IMR-90 (cell line): ENCODE results near the gene ADGRB3. TPM values are rescaled to one million over a fixed set of nuclear protein-coding genes. Genes with fewer than 3 reads are reported as not detected.

Source experiments
- ATAC-seq: fragments of 200-7000 bp; cut with Tn5 transposase; 2 replicates; pipeline ENCODE4 v1.9.1; 2020; ENCODE audit warnings: low read depth, mild to moderate bottlenecking, moderate library complexity
- BruUV-seq: library from RNA; stranded (reverse); fragments of 400-500 nt; replicated peaks from 2 replicates; lab custom pipeline; 2021; lab: Mats Ljungman, UMichigan
- CTCF ChIA-PET: fragments of 300-600 bp; formaldehyde crosslinking; extraction: SDS; loops from one replicate; lab custom pipeline; 2021; ENCODE audit warnings: antibody characterized with exemption; lab: Yijun Ruan, JAX
- POLR2A ChIA-PET: fragments of 300-600 bp; sonication (Branson Sonifier 250); formaldehyde crosslinking; loops from one replicate; lab custom pipeline; 2022; ENCODE audit warnings: antibody characterized with exemption; ENCODE audit not compliant: unreplicated experiment; lab: Charles Lee
- DNase-seq: peaks from one replicate; pipeline ENCODE4 v3.0.0; 2013
- H2AFZ ChIP-seq: replicated peaks from 2 replicates; pipeline ENCODE3; 2013; ENCODE audit warnings: low read length, mild to moderate bottlenecking; ENCODE audit not compliant: poor library complexity
- H2AK5ac ChIP-seq: 2 replicates; pipeline ENCODE4 v1.6.1; 2013; ENCODE audit warnings: low read depth, low read length, inconsistent platforms
- H2AK9ac ChIP-seq: replicated peaks from 2 replicates; pipeline ENCODE3; 2013; ENCODE audit warnings: mild to moderate bottlenecking, low read depth, low read length, moderate library complexity; ENCODE audit not compliant: poor library complexity
- H2BK120ac ChIP-seq: 2 replicates; pipeline ENCODE4 v1.6.1; 2013; ENCODE audit warnings: low read depth, low read length, inconsistent platforms
- H2BK15ac ChIP-seq: 3 replicates; pipeline ENCODE4 v1.6.1; 2013; ENCODE audit warnings: low read depth, low read length, inconsistent platforms
- H2BK20ac ChIP-seq: 2 replicates; pipeline ENCODE4 v1.6.1; 2013; ENCODE audit warnings: low read depth, mild to moderate bottlenecking, inconsistent platforms, low read length, moderate library complexity
- H2BK5ac ChIP-seq: 2 replicates; pipeline ENCODE4 v1.6.1; 2013; ENCODE audit warnings: mild to moderate bottlenecking, low read depth, low read length, inconsistent platforms; ENCODE audit not compliant: poor library complexity, severe bottlenecking
- H3K14ac ChIP-seq: replicated peaks from 2 replicates; pipeline ENCODE4 v1.6.1; 2013; ENCODE audit warnings: low read depth, low read length, inconsistent platforms
- H3K18ac ChIP-seq: 2 replicates; pipeline ENCODE4 v1.6.1; 2013; ENCODE audit warnings: low read depth, low read length, control low read depth
- H3K23ac ChIP-seq: 2 replicates; pipeline ENCODE4 v1.6.1; 2013; ENCODE audit warnings: low read depth, low read length, inconsistent platforms
- H3K27ac ChIP-seq: 2 replicates; pipeline ENCODE4 v1.5.1; 2013; ENCODE audit warnings: mild to moderate bottlenecking, control low read depth, low read length; ENCODE audit not compliant: insufficient read depth
- H3K27me3 ChIP-seq: 2 replicates; pipeline ENCODE4 v1.6.1; 2013; ENCODE audit warnings: low read length; ENCODE audit not compliant: control insufficient read depth, insufficient read depth
- H3K36me3 ChIP-seq: 2 replicates; pipeline ENCODE4 v1.6.1; 2013; ENCODE audit warnings: low read length, mixed read lengths; ENCODE audit not compliant: control insufficient read depth, insufficient read depth
- H3K4ac ChIP-seq: 2 replicates; pipeline ENCODE4 v1.6.1; 2013; ENCODE audit warnings: low read depth, low read length, inconsistent platforms
- H3K4me1 ChIP-seq: 2 replicates; pipeline ENCODE4 v1.6.1; 2013; ENCODE audit warnings: low read length, mixed read lengths; ENCODE audit not compliant: control insufficient read depth, insufficient read depth
- H3K4me2 ChIP-seq: 2 replicates; pipeline ENCODE4 v1.6.1; 2013; ENCODE audit warnings: low read depth, mild to moderate bottlenecking, control low read depth, low read length, moderate library complexity
- H3K4me3 ChIP-seq: 2 replicates; pipeline ENCODE4 v1.5.1; 2013; ENCODE audit warnings: low read depth, mild to moderate bottlenecking, control low read depth, low read length, moderate library complexity; ENCODE audit not compliant: insufficient read depth
- H3K56ac ChIP-seq: 2 replicates; pipeline ENCODE4 v1.6.1; 2013; ENCODE audit warnings: low read length, inconsistent platforms; ENCODE audit not compliant: insufficient read depth; ENCODE audit errors: extremely low read depth
- H3K79me1 ChIP-seq, 2 experiments: 2 replicates each; pipeline ENCODE4 v1.6.1; 2013; ENCODE audit warnings: low read length in 2 of 2, inconsistent platforms in 1 of 2, low read depth in 1 of 2
- H3K9ac ChIP-seq: 2 replicates; pipeline ENCODE4 v1.6.1; 2013; ENCODE audit warnings: low read depth, low read length, control low read depth
- H3K9me1 ChIP-seq: 2 replicates; pipeline ENCODE4 v1.6.1; 2013; ENCODE audit warnings: low read length, inconsistent platforms; ENCODE audit not compliant: insufficient read depth
- H3K9me3 ChIP-seq: 2 replicates; pipeline ENCODE4 v1.6.1; 2013; ENCODE audit warnings: low read length; ENCODE audit not compliant: control insufficient read depth, insufficient read depth
- H4K20me1 ChIP-seq: 2 replicates; pipeline ENCODE4 v1.6.1; 2013; ENCODE audit warnings: low read length, inconsistent platforms; ENCODE audit not compliant: insufficient read depth
- H4K5ac ChIP-seq: 2 replicates; pipeline ENCODE4 v1.6.1; 2013; ENCODE audit warnings: mild to moderate bottlenecking, low read depth, low read length, control low read depth
- H4K8ac ChIP-seq, 2 experiments: 2 replicates each; pipeline ENCODE4 v1.6.1; 2013; ENCODE audit warnings: low read depth in 2 of 2, low read length in 2 of 2, control low read depth in 1 of 2, inconsistent platforms in 1 of 2
- H4K91ac ChIP-seq: 2 replicates; pipeline ENCODE4 v1.6.1; 2013; ENCODE audit warnings: low read depth, low read length, inconsistent platforms; ENCODE audit not compliant: insufficient read depth
- BHLHE40 ChIP-seq: fragments of 150-350 bp; IDR thresholded peaks from 2 replicates; pipeline ENCODE4 v1.6.1; 2016; ENCODE audit warnings: mild to moderate bottlenecking, low read depth, low read length
- CEBPB ChIP-seq: IDR thresholded peaks from 2 replicates; pipeline ENCODE4 v1.6.1; 2012; ENCODE audit warnings: low read depth, low read length, improper control_type of control experiment
- CHD1 ChIP-seq: IDR thresholded peaks from 2 replicates; pipeline ENCODE4 v1.6.1; 2012; ENCODE audit warnings: low read depth, low read length, improper control_type of control experiment
- FOS ChIP-seq: fragments of 150-350 bp; IDR thresholded peaks from 2 replicates; pipeline ENCODE4 v1.6.1; 2016; ENCODE audit warnings: low read depth, low read length
- MAFK ChIP-seq: IDR thresholded peaks from 2 replicates; pipeline ENCODE4 v1.6.1; 2012; ENCODE audit warnings: low read depth, low read length, improper control_type of control experiment
- MAZ ChIP-seq: IDR thresholded peaks from 2 replicates; pipeline ENCODE4 v1.6.1; 2012; ENCODE audit warnings: low read depth, mild to moderate bottlenecking, low read length, improper control_type of control experiment, moderate library complexity, borderline replicate concordance
- MXI1 ChIP-seq: IDR thresholded peaks from 2 replicates; pipeline ENCODE4 v1.6.1; 2012; ENCODE audit warnings: low read depth, mild to moderate bottlenecking, low read length, moderate library complexity, borderline replicate concordance
- NFE2L2 ChIP-seq: fragments of 150-350 bp; IDR thresholded peaks from 2 replicates; pipeline ENCODE4 v1.6.1; 2016; ENCODE audit warnings: low read depth, mild to moderate bottlenecking, low read length
- POLR2A ChIP-seq: IDR thresholded peaks from 2 replicates; pipeline ENCODE4 v1.6.1; 2012; ENCODE audit warnings: mild to moderate bottlenecking, low read depth, low read length
- RAD21 ChIP-seq: IDR thresholded peaks from 2 replicates; pipeline ENCODE4 v1.6.1; 2012; ENCODE audit warnings: low read length, improper control_type of control experiment
- RCOR1 ChIP-seq: IDR thresholded peaks from 2 replicates; pipeline ENCODE4 v1.6.1; 2012; ENCODE audit warnings: mild to moderate bottlenecking, low read length, improper control_type of control experiment; ENCODE audit not compliant: insufficient replicate concordance
- RFX5 ChIP-seq: IDR thresholded peaks from 2 replicates; pipeline ENCODE4 v1.8.0; 2012; ENCODE audit warnings: low read depth, mild to moderate bottlenecking, low read length, moderate library complexity
- SMC3 ChIP-seq: fragments of 150-350 bp; IDR thresholded peaks from 2 replicates; pipeline ENCODE4 v1.6.1; 2016; ENCODE audit warnings: low read depth, mild to moderate bottlenecking, antibody characterized with exemption, low read length, moderate library complexity
- WGBS, 2 experiments: methylation state at CpG; one replicate each; pipeline versions ENCODE4 v1.1.5 to v1.1.7; 2013; ENCODE audit warnings: missing lambda C conversion rate in 2 of 2; ENCODE audit not compliant: insufficient read length in 1 of 2; ENCODE audit errors: extremely low coverage in 2 of 2; 5-methylcytosine and 5-hydroxymethylcytosine counted together
- dilution Hi-C: fragments of 300-500 bp; cut with HindIII; formaldehyde crosslinking; loops from one replicate; pipeline ENCODE4 v1.14.3; 2018; ENCODE audit warnings: low sequenced_read_pairs; ENCODE audit not compliant: unreplicated experiment
- in situ Hi-C: fragments of 300-500 bp; cut with MboI; formaldehyde crosslinking; loops from 3 replicates; pipeline ENCODE4 v1.14.3; 2019; ENCODE audit warnings: low sequenced_read_pairs, inconsistent platforms, mixed read lengths
- intact Hi-C: fragments of 100-400 bp; cut with micrococcal nuclease; formaldehyde crosslinking; loops from 2 replicates; pipeline ENCODE4 v1.10.0; 2022
- polyA plus RNA-seq, 3 experiments: library from polyadenylated mRNA; depleted of rRNA; stranded (reverse); fragments of >200 nt; gene quantifications; 2 replicates each; pipeline ENCODE4 v1.2.3, GENCODE V29; 2012; ENCODE audit warnings: low replicate concordance in 1 of 3
- total RNA-seq: library from RNA; depleted of rRNA; stranded (reverse); fragments of >200 nt; gene quantifications from 2 replicates; pipeline ENCODE4 v1.2.3, GENCODE V29; 2012
- TF ChIP-seq, protein P1 (sequence below): fragments of 150-350 bp; IDR thresholded peaks from 2 replicates; pipeline ENCODE4 v1.6.1; 2016; ENCODE audit warnings: low read depth, mild to moderate bottlenecking, low read length, moderate library complexity, borderline replicate concordance
- TF ChIP-seq, protein P2 (sequence below): conservative IDR thresholded peaks from 2 replicates; pipeline ENCODE4 v1.5.1; 2012; ENCODE audit warnings: mild to moderate bottlenecking, low read depth, low read length, improper control_type of control experiment
- TF ChIP-seq, protein P3 (sequence below): fragments of 150-350 bp; IDR thresholded peaks from 2 replicates; pipeline ENCODE4 v1.6.1; 2017; ENCODE audit warnings: mild to moderate bottlenecking, antibody characterized with exemption, low read length, low read depth

ADGRB3 gene
- total and polyA plus RNA-seq, 2 of the 4 experiments (the other 2 are of a cell fraction), result not detected

- no peaks in the 10 kb centered on the region for H4K20me1 ChIP-seq
- no TSS peak for BruUV-seq
- no CpG with 5 or more reads among the region's 5 CpGs for WGBS, 2 experiments
- no peak overlapping the region for H3K4ac ChIP-seq
- no peak overlapping the region for H3K4me3 ChIP-seq
- H2BK15ac ChIP-seq, result no peak overlapping the region
- CTCF ChIA-PET, result no interaction called here
- no peak overlapping the region for H2AFZ ChIP-seq
- H3K9ac ChIP-seq, result no peak overlapping the region
- no peak overlapping the region for H2BK5ac ChIP-seq
- H3K27me3 ChIP-seq, result no peaks in the 10 kb centered on the region
- H3K9me1 ChIP-seq, result no peaks in the 10 kb centered on the region
- H3K36me3 ChIP-seq, result no peaks in the 10 kb centered on the region
- no peak overlapping the region for H4K8ac ChIP-seq
- H4K5ac ChIP-seq, result no peak overlapping the region
- no peak for TF ChIP-seq CHD1
- TF ChIP-seq RFX5, result no peak
- TF ChIP-seq MAZ, result no peak
- no peak for TF ChIP-seq RCOR1
- no peak for TF ChIP-seq NFE2L2
- no peak for TF ChIP-seq MXI1
- TF ChIP-seq FOS, result no peak
- TF ChIP-seq BHLHE40, result no peak
- TF ChIP-seq MAFK, result no peak
- TF ChIP-seq, protein P1, sequence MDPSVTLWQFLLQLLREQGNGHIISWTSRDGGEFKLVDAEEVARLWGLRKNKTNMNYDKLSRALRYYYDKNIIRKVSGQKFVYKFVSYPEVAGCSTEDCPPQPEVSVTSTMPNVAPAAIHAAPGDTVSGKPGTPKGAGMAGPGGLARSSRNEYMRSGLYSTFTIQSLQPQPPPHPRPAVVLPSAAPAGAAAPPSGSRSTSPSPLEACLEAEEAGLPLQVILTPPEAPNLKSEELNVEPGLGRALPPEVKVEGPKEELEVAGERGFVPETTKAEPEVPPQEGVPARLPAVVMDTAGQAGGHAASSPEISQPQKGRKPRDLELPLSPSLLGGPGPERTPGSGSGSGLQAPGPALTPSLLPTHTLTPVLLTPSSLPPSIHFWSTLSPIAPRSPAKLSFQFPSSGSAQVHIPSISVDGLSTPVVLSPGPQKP, result no peak
- no peak for TF ChIP-seq POLR2A
- TF ChIP-seq RAD21, result no peak
- TF ChIP-seq, protein P2, sequence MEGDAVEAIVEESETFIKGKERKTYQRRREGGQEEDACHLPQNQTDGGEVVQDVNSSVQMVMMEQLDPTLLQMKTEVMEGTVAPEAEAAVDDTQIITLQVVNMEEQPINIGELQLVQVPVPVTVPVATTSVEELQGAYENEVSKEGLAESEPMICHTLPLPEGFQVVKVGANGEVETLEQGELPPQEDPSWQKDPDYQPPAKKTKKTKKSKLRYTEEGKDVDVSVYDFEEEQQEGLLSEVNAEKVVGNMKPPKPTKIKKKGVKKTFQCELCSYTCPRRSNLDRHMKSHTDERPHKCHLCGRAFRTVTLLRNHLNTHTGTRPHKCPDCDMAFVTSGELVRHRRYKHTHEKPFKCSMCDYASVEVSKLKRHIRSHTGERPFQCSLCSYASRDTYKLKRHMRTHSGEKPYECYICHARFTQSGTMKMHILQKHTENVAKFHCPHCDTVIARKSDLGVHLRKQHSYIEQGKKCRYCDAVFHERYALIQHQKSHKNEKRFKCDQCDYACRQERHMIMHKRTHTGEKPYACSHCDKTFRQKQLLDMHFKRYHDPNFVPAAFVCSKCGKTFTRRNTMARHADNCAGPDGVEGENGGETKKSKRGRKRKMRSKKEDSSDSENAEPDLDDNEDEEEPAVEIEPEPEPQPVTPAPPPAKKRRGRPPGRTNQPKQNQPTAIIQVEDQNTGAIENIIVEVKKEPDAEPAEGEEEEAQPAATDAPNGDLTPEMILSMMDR, result no peak
- TF ChIP-seq, protein P3, sequence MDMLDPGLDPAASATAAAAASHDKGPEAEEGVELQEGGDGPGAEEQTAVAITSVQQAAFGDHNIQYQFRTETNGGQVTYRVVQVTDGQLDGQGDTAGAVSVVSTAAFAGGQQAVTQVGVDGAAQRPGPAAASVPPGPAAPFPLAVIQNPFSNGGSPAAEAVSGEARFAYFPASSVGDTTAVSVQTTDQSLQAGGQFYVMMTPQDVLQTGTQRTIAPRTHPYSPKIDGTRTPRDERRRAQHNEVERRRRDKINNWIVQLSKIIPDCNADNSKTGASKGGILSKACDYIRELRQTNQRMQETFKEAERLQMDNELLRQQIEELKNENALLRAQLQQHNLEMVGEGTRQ, result no peak
- no peak for TF ChIP-seq SMC3
- TF ChIP-seq CEBPB, result no peak
- no peak overlapping the region for H3K14ac ChIP-seq
- H3K9me3 ChIP-seq, result 0 out of 2 replicates have a peak, but pooled peaks cover 4% of the 10 kb centered on the region
- H3K79me1 ChIP-seq, result no peaks in the 10 kb centered on the region
- POLR2A ChIA-PET, result no interaction called here
- no peak overlapping the region for H2BK20ac ChIP-seq
- H3K18ac ChIP-seq, result no peak overlapping the region
- dilution Hi-C loops, result no loop called here
- intact Hi-C loops, result no loop called here
- no peak overlapping the region for H4K91ac ChIP-seq
- no peak overlapping the region for H3K27ac ChIP-seq
- no peak overlapping the region for H2AK5ac ChIP-seq
- no peak for ATAC-seq
- no peak overlapping the region for H3K56ac ChIP-seq
- H3K4me2 ChIP-seq, result no peak overlapping the region
- no peaks in the 10 kb centered on the region for H3K4me1 ChIP-seq
- H3K23ac ChIP-seq, result no peak overlapping the region
- in situ Hi-C loops, result no loop called here
- no peak overlapping the region for H2BK120ac ChIP-seq
- DNase-seq, result no peak
- no peak overlapping the region for H2AK9ac ChIP-seq
These were observed 659.3 kb downstream of the ADGRB3 start for GRCh38 chr6:69294407-69294806.
